LNCaP clone FGC (cell line): ENCODE data around the gene DRD2.

Experiments used
- DNase-seq: peaks from one replicate; pipeline ENCODE4 v3.0.0-alpha.2; 2011; ENCODE audit warnings: low read depth
- H3K4me3 ChIP-seq: 2 replicates; pipeline ENCODE4 v1.5.1; 2011; ENCODE audit warnings: mild to moderate bottlenecking, low read depth, low read length, control low read depth
- CTCF ChIP-seq: IDR thresholded peaks from 2 replicates; pipeline ENCODE4 v1.5.1; 2012; ENCODE audit warnings: mild to moderate bottlenecking; ENCODE audit not compliant: control insufficient read depth, insufficient read depth; ENCODE audit errors: extremely low read depth

Gene DRD2

GRCh38 chr11:113412675-113413074 lies 62.5 kb downstream of the DRD2 start:
- DNase-seq, result no peak
- no peak for TF ChIP-seq CTCF
- no peak overlapping the region for H3K4me3 ChIP-seq

- no peak for TF ChIP-seq CTCF
- DNase-seq, result no peak
- no peak overlapping the region for H3K4me3 ChIP-seq
These were observed 63.7 kb downstream of the DRD2 start for GRCh38 chr11:113411536-113411935.

- no peak overlapping the region for H3K4me3 ChIP-seq
- no peak for DNase-seq
- TF ChIP-seq CTCF, result no peak
These were observed 64.6 kb downstream of the DRD2 start for GRCh38 chr11:113410414-113411135.

- no peak for DNase-seq
- TF ChIP-seq CTCF, result no peak
- no peak overlapping the region for H3K4me3 ChIP-seq
These were observed 65.7 kb downstream of the DRD2 start for GRCh38 chr11:113409526-113409925.

GRCh38 chr11:113408887-113409286 lies 66.3 kb downstream of the DRD2 start:
- TF ChIP-seq CTCF, result no peak
- DNase-seq, result no peak
- H3K4me3 ChIP-seq, result no peak overlapping the region

GRCh38 chr11:113408206-113408605 lies 67.0 kb downstream of the DRD2 start:
- DNase-seq, result no peak
- no peak for TF ChIP-seq CTCF

GRCh38 chr11:113407163-113407562 lies 68.0 kb downstream of the DRD2 start:
- no peak overlapping the region for H3K4me3 ChIP-seq
- no peak for TF ChIP-seq CTCF
- DNase-seq, result no peak

More at GRCh38 chr11:113408206-113408605, 67.0 kb downstream of the DRD2 start:
- H3K4me3 ChIP-seq, result no peak overlapping the region
